Measurements from ENCODE around the gene FBXO31.

The FBXO31 gene

DNA sequence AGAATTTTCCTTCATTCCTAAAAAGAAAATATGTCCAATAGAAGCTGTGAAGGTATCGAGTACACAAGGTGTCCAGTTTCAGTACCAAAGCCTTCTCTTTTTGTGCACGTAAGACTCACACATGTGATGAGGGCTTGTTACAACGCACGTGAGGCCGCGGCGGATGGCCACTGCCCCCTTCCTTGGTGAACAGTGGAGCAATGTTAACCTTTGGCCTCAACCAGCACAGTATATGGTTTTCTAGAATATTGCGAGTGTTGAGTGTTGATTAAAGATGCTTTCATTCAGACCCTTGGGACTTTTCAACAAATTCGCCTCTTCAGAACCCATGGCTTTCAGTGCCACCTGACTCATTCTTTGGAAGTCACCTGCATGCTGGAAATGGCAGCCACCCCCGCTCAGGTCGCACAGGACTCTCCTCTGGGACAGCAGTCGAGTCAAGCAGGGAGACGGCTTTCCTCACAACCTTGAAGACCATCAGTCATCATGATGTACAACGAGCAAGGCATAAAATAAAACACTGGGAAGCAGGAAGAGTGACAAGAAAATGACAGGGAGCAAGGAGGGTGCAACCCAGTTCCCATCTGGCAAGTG is 23.0 kb upstream of the FBXO31 start:
- no peak overlapping the region for H3K4me3 ChIP-seq (ENCODE audit: low read length)
- TF ChIP-seq, protein P1, sequence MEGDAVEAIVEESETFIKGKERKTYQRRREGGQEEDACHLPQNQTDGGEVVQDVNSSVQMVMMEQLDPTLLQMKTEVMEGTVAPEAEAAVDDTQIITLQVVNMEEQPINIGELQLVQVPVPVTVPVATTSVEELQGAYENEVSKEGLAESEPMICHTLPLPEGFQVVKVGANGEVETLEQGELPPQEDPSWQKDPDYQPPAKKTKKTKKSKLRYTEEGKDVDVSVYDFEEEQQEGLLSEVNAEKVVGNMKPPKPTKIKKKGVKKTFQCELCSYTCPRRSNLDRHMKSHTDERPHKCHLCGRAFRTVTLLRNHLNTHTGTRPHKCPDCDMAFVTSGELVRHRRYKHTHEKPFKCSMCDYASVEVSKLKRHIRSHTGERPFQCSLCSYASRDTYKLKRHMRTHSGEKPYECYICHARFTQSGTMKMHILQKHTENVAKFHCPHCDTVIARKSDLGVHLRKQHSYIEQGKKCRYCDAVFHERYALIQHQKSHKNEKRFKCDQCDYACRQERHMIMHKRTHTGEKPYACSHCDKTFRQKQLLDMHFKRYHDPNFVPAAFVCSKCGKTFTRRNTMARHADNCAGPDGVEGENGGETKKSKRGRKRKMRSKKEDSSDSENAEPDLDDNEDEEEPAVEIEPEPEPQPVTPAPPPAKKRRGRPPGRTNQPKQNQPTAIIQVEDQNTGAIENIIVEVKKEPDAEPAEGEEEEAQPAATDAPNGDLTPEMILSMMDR (IDR thresholded peaks at IDR 0.05; ENCODE audit: insufficient read depth, low read depth, low read length, missing control alignments) = no peak
- DNase-seq (ENCODE audit: low read depth) = no peak

DNA sequence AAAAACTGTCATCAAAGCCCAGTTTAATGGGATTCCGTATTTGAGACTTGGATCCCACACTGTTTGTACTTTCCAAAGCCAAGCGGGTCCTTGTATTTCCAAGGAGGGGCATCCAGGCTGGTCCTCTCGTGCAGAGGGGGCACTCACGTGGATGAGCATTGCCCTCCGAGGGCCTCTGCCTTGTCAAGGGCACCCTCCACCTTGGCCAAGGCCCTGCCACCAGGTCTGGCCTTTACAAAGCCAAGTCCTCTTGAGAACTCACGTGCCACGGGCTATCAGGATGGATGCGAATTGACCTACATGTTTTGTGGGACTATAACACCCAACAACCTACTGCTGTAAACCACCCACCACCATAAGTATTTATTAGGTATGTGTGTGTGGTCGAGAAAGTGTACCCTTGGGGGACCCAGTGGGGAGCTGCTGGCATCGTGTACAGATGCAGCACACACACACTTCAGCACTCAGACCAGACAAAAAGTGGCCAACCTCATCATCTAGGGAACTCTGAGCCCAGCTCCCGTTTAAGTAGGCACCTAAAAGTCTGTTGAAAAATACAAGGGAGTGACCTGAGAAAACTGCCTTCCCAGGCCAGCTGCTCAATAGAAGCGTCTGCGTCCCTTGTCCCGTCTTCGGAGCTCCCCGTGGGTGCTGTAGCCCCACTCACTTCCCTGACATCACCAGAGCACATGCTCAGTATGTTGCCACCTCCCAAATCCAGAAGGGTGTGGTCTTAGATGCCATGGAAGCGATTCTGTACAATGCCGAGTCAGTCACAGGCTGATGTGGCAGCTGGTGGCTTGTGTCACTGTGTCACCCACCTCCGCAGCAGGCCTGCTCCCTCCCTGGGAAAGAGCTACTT is 21.4 kb upstream of the FBXO31 start:
- no peak overlapping the region for H3K4me3 ChIP-seq (ENCODE audit: low read length)
- TF ChIP-seq, protein P1 (IDR thresholded peaks at IDR 0.05; ENCODE audit: insufficient read depth, low read depth, low read length, missing control alignments) = no peak
- no peak for DNase-seq (ENCODE audit: low read depth)

DNA sequence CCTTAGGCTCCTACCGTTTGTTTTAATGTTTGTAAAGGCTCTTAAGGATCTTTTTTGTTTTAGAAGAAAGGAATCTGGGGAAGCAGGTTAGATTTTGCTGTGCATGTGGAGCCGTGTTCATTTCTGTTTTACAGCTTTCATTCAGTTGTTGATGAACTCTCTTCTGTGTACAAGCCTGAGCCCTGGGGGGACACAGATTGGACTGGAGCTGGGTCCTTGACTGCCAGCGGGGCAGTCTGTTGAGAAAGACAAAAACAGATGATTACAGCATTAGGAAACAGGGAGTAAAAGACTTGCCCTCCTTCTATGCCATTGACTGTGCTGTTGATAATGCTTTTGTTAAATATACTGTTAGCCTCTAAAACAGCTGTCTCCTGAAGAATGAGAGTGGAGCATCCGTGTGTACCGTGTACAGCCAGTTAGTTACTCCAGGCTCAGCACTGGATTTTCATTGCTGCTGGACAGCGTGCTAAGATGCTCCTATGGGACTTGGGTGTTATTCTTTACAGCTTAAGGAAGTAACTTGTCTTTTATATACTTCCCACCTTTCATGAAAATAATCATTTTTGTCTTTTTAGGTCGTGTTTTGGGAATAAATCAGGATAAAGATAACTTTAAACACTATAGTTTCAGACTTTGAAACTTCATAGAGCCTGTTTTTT is 11.7 kb upstream of the FBXO31 start:
- TF ChIP-seq, protein P1 (IDR thresholded peaks at IDR 0.05; ENCODE audit: insufficient read depth, low read depth, low read length, missing control alignments) = no peak
- DNase-seq (ENCODE audit: low read depth) = no peak
- no peak overlapping the region for H3K4me3 ChIP-seq (ENCODE audit: low read length)

DNA sequence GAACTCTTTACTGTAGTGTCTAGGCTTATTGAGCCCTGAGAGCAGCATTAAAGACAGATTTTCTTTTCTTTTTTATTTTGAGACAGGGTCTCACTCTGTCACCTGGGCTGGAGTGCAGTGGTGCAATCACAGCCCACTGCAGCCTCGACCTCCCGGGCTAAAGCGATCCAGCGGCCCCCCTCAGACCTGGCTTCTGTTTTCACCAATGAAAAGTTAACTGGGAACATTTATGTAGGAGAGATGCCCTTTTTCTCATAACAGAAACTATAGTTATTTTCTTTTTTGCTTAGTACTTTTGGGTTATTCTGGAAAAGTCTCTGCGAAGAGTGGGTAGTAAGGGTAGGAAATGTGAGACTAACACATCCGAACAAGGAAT is 10.1 kb upstream of the FBXO31 start:
- H3K4me3 ChIP-seq (ENCODE audit: low read length) = peak overlapping the region; percentile 68
- no peak for DNase-seq (ENCODE audit: low read depth)
- TF ChIP-seq, protein P1 (IDR thresholded peaks at IDR 0.05; ENCODE audit: insufficient read depth, low read depth, low read length, missing control alignments) = no peak

DNA sequence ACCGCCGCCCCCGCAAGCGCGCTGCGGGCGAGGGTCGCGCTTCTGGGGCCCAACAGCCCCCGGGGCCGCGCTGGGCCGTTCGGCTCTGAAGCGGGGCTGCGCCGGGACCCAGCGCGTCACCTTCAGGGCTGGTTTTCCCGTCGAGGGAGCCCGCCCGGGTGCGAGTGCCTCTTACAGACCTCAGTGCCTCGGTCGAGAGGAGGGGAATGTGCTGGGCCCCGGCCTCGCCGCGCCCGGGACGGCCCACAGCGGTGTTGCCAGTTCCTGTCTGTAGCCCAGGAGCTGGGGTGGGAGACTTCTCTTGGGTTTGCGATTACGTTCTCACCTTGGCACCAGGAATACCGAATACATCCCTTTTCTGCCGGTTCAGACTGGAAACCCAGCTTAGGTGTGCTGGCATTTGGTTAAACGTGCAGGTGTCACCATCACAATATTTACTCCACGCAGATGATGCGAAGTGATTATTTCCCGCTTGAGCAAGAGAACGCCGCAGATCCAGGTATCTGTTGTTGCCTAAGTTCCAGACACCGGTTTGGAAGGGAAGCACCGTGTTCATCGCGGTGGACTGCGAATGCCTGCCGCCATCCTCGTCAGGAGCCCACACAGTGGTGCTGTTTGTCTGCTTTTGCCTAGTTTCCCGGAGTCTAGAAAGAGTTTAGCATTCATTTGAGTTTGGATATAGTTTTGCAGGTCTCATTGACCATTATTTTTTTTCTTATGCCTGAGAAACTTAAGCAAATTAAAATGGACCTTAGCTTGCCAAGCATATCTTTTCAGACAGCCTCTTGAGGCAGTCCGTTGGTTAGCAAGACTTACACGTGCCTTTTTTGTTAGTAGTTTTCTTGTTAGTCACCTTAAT is 9.5 kb upstream of the FBXO31 start:
- TF ChIP-seq, protein P1 (IDR thresholded peaks at IDR 0.05; ENCODE audit: insufficient read depth, low read depth, low read length, missing control alignments) = peak; percentile 30
- DNase-seq (ENCODE audit: low read depth) = peak; percentile 63
- H3K4me3 ChIP-seq (ENCODE audit: low read length) = peak overlapping the region; percentile 68

DNA sequence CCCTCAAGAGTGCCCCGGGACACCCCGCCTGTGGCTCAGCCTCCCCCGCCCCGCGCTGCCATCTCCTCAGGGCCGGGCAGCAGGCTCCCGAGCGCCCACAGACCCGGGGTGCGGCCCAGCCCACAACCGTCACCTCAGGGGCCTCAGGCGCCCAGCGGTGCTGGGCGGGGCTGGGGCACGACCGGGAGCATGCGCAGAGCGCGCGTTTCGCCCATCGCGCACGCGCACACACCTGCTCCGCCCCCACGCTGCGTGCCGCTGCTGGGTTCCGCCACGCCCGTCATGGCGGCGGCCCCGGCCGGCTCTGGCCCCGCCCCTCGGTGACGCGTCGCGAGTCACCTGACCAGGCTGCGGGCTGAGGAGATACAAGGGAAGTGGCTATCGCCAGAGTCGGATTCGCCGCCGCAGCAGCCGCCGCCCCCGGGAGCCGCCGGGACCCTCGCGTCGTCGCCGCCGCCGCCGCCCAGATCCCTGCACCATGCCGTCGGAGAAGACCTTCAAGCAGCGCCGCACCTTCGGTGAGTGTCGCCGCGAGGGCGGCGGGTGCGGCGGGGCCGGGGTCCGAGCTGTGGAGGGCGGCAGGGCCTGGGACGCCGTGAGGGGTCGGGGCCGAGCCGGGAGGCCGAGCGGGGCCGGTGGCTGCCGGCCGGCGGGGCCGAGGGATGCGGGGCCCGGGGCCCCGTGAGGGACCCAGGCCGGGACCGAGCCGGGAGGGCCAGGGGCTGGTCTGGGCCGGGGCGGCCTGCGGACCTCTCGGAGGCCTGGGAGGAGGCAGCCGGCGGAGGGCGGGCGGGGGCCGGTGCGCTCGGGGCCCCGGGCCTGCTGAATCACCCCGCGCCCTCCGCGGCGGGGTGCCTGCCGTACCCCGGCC is 8.6 kb upstream of the FBXO31 start, which contains the start of gene MAP1LC3B:
Gene MAP1LC3B, plus strand, starts transcription at position 387 of the 871 bp plus-strand sequence. Its CDS starts 92 bp downstream, at position 479.
- peak within 1 kb of the TSS; percentile 68 for H3K4me3 ChIP-seq (ENCODE audit: low read length)
- TF ChIP-seq, protein P1 (IDR thresholded peaks at IDR 0.05; ENCODE audit: insufficient read depth, low read depth, low read length, missing control alignments) = no peak
- peak; percentile 96 for DNase-seq (ENCODE audit: low read depth)
